T-helper 22 cell (primary cell): ENCODE results near the gene MAD2L1BP.
"Not testable (repeated sequence)": the region's sequence is repeated elsewhere in the genome, so short reads cannot be mapped to it uniquely, and the experiment has no call there.

Experiments
- DNase-seq: peaks from one replicate; pipeline ENCODE4 v3.0.0-alpha.2; 2020; ENCODE audit warnings: low read depth

The MAD2L1BP gene, protein sequence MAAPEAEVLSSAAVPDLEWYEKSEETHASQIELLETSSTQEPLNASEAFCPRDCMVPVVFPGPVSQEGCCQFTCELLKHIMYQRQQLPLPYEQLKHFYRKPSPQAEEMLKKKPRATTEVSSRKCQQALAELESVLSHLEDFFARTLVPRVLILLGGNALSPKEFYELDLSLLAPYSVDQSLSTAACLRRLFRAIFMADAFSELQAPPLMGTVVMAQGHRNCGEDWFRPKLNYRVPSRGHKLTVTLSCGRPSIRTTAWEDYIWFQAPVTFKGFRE

DNA sequence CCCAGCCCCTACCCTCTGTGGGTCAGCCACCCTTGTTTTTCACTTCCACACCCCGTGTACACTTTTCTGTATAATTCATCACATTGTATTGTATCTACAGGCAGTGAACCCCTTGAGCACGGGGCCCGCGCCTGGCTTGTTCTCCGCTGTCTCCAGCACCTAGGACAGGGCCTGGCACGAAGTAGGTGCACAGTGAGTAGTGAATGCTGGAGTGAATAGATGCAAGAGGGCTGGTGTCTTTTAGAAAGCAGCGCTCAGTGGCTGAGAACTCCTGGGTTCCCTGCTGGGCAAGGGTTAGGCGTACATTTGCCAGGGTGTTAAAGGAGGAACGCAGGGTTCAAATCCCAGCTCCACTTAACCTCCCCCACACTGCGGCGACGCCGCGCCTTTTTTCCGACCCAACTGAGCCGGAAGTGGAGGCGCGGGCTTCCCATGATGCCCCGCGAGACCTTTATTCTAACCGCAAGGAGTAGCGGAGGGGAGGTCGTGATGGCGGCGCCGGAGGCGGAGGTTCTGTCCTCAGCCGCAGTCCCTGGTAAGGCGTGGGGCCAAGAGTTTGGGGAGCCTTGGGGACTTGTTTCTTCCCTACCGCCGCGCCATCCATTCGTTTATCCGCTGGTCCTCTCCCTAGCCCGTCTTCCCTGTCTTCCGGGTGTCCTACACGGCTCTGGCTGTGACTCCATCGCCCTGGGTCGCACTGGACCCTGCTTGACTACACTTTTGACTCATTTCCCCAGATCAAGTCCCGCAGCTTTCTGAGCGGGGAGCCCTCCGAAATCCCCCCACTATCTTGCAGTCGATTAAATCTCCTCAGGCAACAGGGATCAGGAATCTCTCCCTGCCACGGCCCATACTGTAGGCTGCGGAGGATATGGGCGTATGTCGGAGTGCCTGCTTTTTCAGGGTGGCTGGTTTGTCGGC lies at the start of gene MAD2L1BP:
Gene MAD2L1BP, plus strand, starts transcription at position 454 of the 921 bp plus-strand sequence. Its CDS starts 36 bp downstream, at position 490.
- peak; percentile 73 for DNase-seq

DNA sequence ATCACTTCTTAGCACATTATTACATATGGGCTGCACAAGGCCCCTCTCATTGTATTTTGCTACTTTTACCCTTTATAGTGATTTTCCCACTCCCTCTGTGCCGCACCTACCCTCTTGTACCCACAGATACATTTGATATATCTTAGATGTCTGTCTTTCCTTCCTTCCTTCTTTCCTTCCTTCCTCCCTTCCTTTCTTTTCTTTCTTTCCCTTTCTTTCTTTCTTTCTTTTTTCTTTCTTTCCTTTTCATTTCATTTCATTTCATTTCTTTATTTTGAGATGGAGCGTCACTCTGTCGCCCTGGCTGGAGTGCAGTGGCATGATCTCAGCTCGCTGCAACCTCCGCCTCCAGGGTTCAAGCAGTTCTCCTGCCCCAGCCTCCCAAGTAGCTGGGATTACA lies 47.4 kb upstream of the MAD2L1BP start:
- no peak for DNase-seq

DNA sequence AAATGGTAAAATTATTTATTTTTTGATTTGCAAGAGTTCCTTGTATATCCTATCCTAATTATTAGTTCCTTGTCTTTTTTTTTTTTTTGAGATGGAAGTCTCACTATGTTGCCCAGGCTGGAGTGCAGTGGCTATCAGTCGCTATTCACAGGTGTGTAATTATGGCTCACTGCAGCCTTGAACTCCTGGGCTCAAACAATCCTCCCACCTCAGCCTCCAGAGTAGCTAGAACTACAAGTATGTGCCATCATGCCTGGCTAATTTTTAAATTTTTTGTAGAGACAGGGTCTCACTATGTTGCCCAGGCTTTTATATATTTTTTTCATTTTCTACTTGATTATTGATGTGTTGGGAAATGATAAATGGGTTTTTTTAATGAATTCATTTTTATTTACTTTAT lies 46.1 kb upstream of the MAD2L1BP start:
- not testable (repeated sequence) for DNase-seq

DNA sequence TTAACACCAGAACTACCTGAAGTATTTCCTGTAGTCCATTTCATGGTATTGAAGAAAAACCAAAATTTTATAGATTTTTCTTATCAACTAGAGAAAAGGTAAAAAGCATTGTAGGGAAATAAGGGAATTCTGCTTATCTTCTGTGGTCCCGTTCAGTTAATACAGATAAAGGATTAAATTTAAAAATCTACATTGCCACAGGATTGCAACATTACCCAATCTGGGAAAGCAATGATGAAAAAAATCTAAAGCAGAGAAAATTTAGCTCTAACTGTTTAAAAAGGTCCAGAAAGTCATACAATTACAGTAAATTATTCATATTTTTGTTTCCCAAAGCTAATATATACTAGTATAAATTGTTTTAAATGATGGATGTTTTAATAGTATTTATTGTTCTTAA lies 41.7 kb upstream of the MAD2L1BP start:
- no peak for DNase-seq

DNA sequence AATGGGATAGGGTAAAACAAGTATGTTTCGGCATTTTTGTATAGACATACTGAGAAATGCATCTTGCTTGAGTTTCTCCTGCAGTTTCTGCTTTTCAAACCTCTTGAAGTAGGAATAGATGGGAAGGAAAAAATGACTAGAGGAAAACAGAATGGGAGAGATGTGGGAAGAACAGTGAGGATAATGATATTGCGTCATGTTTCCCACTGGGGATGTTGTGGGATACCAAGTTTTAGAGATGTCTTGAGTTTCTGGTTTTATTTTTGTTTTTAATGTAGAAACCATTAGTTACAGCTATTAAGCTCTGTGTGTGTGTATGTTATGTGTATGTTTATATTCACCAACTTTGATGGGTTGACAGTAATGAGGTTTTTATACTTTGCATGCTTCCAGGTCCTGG lies 35.0 kb upstream of the MAD2L1BP start:
- no peak for DNase-seq

DNA sequence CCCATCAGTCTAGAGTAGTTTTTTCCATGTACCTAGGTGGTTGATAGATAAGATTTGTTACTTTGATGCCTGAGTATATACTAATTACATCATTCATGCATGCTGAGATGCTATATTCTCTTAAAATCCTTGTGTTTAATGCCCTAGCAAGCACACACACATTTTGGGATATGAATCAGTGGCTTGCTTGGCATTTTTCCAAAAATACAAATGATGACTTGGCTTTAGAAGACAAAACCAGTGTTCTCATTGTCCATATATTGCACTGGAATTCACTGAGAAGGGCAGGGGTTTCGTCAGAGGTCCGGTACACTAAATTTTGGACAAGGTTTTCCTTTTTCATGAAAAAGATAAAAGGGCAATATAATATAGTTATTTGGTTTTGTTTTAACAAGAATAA lies 31.5 kb upstream of the MAD2L1BP start:
- DNase-seq: no peak

DNA sequence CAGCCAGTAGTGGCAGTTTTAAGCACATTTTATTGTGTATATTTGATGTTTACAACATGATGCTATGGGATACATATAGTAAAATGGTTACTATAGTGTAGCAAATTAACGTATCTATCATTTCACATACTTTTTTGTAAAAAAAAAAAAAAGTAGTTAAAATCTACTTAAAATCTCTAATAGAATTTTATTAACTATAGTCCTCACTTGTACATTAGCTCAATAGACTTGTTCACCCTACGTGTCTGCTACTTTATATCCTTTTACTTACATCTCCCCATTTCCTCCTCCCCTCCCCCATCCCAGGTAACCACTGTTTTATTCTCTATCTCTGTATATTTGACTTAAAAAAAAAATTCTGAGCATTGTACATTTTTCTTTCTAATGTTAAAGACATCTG lies 29.6 kb upstream of the MAD2L1BP start:
- no peak for DNase-seq

DNA sequence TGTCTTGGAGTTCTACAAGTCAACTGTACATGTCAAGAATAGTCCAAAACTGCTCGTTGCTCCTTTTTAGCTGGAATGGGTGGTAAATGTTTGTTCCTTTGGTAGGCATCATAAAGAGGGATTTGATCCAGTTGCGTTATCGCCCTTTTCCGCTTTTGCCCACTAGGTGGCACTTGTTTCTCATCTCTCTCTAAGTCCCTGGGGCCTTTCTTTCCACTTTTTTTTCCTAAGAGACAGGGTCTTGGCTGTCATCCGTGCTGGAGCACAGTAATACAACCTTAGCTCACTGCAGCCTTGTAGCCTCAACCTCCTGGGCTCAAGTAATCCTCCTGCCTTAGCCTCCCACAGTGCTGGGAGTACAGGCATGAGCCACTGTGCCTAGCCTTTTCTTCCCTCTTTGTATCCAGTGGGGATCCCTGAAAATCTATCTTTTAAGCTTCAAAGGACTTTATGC lies 27.3 kb upstream of the MAD2L1BP start:
- peak; percentile 8 for DNase-seq

DNA sequence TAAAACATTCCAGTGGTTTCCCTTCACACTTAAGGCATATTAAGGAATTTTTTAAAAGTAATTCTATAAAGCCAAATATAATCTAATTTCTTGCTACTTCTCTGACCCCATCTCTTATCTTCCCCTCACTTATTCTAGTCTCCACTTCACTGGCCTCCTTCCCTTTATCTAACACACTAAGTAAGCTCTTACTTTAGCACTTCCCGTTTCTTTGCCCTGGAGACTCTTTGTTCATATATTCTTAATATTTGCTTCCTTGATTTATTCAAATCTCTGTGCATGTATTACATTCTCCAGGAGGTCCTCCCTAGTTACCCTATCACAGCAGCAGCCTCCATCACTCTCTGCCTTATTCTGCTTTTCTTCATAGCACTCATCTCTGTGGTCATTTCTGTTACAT lies 26.8 kb upstream of the MAD2L1BP start:
- no peak for DNase-seq

DNA sequence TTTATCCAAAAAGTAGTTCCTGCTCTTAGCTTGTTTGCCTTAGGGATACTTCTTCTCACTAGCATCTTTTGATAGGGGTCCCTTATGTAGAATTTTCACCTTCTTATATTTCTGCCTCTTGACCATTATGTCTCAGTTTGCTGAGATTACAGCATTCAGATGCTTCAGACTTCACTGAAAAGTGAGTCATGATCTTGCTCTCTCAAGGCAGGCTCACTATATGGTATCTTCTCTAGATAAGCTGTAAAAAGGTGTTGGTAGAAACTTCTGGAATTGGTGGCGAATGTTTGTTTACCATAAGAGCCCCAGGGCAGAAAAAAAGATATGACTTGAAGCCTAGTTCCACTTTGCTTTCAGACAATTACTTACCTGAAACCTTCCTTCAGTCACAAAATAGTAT lies 26.2 kb upstream of the MAD2L1BP start:
- DNase-seq: no peak

DNA sequence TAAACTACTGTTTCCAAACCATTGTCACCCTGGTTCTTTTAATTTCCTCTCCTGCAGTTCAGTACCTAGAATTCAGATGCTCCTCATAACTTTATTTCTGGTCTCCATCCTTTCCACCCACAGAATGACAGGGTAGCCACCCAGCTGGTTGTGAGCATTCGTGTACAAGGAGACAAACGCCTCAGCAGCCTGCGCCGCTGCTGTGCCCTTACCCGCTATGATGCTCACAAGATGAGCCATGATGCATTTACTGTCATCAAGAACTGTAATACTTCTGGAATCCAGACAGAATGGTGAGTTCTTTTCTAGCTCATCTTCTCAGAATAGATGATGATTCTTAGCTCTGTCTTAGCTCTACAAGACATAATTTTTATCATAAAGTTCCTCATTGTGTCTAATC lies 25.2 kb upstream of the MAD2L1BP start:
- DNase-seq: no peak

DNA sequence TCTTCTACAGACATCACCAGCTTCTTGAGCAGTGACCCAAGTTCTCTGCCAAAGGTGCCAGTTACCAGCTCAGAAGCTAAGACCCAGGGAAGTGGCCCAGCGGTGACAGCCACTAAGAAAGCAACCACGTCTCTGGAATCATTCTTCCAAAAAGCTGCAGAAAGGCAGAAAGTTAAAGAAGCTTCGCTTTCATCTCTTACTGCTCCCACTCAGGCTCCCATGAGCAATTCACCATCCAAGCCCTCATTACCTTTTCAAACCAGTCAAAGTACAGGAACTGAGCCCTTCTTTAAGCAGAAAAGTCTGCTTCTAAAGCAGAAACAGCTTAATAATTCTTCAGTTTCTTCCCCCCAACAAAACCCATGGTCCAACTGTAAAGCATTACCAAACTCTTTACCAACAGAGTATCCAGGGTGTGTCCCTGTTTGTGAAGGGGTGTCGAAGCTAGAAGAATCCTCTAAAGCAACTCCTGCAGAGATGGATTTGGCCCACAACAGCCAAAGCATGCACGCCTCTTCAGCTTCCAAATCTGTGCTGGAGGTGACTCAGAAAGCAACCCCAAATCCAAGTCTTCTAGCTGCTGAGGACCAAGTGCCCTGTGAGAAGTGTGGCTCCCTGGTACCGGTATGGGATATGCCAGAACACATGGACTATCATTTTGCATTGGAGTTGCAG lies 21.8 kb upstream of the MAD2L1BP start:
- no peak for DNase-seq

DNA sequence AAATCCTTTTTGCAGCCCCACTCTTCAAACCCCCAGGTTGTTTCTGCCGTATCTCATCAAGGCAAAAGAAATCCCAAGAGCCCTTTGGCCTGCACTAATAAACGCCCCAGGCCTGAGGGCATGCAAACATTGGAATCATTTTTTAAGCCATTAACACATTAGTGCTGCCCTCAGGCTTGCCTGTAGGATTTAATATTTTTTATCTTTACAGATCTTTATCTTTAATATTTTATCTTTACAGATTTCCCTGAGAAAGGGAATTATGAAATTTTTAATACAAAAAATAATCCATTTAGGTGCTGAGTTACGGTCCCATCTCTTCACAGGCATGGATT lies 21.3 kb upstream of the MAD2L1BP start:
- no peak for DNase-seq

DNA sequence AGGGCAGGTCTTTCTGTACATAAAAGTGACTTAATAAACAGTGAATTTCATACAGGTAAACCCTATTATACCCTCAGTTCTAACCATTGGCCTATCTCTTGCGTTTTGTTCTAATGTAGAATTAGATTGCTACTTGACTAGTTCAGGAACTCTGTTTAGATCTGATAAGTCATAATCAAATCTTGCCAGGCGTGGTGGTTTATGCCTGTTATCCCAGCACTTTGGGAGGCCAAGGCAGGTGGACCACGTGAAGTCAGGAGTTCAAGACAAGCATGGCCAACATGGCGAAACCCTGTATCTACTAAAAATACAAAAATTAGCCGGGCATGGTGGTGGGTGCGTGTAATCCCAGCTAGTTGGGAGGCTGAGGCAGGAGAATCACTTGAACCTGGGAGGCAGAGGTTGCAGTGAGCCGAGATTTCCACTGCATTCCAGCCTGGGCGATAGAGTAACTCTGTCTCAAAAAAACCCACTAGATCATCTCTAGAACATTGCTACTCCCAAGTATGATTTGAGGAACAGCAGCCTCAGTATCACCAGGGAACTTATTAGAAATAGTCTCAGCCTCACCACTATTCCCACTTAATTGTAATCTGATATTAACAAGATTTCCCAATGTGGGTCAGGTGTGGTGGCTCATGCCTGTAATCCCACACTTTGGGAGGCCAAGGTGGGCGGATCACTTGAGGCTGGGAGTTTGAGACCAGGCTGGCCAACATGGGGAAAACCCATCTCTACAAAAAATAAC lies 18.7 kb upstream of the MAD2L1BP start:
- DNase-seq: no peak

DNA sequence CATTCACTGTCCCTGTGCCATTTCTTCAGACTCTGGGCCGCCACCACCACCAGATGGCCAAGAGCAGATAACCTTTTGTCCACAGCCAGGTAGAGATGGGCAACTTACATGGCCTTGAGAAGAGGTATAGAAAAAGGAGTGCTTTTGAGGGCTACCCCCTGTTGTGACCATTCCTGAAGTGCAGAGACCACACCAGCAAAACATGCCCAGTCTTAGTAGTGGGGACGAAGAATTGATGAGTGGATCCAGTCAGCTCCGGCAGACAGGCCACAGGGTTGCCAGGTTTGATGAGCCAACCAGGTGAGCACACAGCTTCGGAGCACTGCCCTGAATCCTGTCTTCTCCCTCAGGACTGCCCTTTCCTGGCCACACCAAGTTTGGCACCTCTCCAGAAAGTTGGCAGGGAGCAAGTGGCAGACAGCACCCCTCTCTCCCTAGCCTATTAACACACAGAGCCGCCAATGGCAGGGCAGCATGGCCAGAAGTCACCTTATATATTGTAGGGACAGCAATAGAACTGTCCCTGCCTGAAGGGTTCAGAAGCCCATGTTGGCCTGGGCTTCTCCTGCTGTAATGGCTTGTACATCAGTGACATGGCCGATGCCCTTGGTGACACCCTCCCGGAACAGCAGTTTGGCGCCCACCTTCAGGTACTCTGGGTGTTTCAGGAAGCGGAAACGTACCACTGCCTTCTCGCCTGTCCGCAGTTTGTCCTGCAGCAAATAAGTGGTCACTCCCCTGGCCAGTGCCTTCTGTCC lies 14.4 kb upstream of the MAD2L1BP start:
- no peak for DNase-seq

DNA sequence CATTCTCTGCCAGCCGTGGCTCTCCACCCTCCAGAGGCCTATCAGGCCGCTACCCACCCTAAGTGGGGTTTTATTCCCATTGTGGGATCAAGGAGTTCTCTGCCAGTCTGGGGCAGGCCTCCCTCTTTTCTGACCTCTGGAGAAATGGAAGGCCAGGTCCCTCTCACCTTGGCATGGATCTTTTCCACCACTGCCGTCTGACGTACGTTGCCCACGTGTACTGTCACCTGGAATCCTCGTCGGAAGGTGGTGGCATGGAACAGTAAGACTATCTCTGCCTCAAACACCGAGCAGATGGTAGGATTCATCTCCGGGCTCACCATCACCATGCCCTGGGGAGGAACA lies 13.8 kb upstream of the MAD2L1BP start:
- no peak for DNase-seq

DNA sequence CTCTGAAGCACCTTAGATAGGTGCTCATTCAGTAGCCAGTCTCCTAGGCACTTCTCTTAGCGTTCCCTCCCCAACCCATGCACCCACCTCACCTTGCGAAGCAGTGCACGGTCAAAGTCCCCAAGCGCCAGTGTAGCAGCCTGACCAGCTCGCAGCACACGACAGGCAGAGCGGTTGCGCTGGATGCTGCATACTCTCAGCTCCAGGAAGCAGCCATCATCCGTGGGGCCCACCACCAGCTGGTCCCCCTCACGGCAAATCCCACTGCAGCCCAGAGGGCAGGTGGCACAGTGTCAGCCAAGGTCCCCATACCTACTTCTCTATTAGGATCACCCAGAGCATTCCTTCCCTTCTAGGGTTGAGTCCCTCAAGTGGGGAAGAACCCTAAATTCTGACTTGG lies 13.1 kb upstream of the MAD2L1BP start:
- no peak for DNase-seq

DNA sequence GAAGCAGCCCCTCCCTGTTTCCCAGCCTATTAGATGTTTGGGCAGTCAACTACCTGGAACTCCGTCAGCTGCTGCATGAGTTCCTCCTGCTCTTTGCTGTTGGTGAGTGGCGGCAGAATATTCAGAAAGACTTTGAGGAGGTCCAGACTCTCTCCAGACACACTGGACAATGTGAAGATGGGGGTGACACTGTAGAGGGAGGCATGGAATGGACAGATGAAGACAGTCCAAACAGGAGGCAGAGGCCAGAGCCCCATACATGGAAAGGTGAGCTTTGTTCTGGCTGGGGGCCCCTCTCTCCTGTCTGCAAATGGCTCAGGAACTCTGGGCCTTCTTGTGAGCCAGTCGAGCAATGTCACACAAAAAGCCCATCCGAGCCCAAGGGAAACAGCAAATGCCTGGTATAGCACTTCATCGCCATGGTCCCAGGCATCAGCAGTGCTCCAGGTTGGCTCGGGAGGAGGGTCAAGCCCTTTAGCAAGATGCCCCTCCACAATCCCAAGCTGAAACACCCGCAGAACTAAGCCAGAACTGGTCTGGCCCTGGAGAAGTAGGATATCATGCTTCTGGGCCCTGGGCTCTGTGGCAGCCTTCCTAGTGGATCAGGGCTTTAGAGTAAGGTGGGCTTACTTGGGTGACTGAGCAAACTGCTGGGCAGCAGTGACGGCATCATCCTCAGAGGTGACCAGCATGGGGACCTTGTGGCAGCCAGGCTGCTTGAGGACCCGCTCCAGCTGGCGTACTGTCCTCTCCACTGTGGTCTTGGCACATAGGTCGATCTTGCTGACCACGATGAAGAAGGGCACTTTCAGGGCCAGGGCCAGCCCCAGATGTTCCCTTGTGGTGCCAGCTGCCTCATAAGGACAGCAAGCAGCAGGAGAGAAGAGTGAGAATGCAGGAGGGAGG lies 11.5 kb upstream of the MAD2L1BP start:
- DNase-seq: no peak

DNA sequence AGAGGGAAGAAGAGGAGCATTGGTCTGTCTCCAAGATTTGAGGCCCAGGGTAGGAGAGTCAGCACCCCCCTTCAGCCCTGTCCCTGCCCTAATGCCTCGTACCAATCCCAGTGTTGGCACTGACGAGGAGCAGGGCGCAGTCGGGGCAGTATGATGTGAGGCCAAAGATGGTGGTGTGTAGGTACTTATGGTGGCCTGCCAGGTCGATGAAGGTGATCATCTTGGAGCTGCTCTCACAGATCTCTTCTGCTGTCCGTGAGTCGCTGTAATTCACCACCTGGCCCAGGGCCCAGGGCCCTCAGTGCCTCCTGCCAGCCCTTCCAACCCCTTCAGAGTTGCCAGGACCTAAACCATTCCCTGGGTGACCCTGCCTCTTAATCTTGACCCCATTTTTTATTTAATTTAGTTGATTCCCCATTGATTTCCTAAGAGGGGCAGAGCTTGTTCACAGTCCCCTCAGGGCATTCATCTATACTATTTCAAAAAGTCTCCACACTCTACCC lies 10.8 kb upstream of the MAD2L1BP start:
- DNase-seq: no peak

DNA sequence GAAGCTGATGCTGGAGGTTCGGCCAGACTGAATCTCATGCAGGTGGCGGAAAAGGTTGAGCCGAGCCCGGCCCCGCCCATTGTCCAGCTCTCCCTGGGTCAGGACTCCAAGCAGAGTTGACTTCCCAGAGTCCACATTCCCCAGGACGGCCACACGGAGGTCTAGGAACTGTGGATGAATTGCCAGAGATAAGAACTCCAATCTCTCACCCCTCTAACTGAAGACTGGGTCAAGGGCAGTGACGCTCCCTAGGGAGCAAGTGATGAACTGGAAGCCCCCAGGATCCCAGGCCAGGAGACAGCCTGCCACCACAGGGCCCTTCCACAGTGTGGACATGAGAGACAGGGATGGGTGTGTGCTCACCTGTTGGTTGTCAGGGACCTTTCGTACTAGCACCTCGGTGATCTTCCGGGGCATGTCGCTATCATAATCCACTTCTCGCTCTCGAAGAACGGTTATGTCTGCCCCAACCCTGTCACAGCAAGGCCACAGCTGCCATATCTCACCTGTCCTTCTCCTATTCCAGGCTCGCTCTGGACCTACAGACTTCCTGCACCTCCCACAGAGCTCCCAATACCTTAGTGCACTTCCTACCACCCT lies 10.1 kb upstream of the MAD2L1BP start:
- DNase-seq: no peak
